Measurements from ENCODE around the gene P2RY13.

Gene P2RY13

GRCh38 chr3:151319628-151320027 lies 9.7 kb downstream of the P2RY13 start:
- no peak for DNase-seq

GRCh38 chr3:151318991-151319390 lies 10.4 kb downstream of the P2RY13 start:
- no peak for DNase-seq

GRCh38 chr3:151318313-151318712 lies 11.0 kb downstream of the P2RY13 start:
- DNase-seq, result no peak

GRCh38 chr3:151316267-151316991 lies 12.9 kb downstream of the P2RY13 start, which contains the start of gene GPR87:
Gene GPR87 (minus strand): TSS chr3:151316820. CDS start chr3:151300100, 16,720 bp downstream.
- no peak for DNase-seq

- no peak for DNase-seq
Observed at GRCh38 chr3:151315846-151316245, 13.5 kb downstream of the P2RY13 start.

GRCh38 chr3:151315136-151315535 lies 14.2 kb downstream of the P2RY13 start:
- DNase-seq, result no peak

GRCh38 chr3:151314593-151314992 lies 14.8 kb downstream of the P2RY13 start:
- DNase-seq, result no peak

GRCh38 chr3:151314137-151314536 lies 15.2 kb downstream of the P2RY13 start:
- DNase-seq, result no peak

- DNase-seq, result no peak
Observed at GRCh38 chr3:151312972-151313371, 16.4 kb downstream of the P2RY13 start.

- no peak for DNase-seq
Observed at GRCh38 chr3:151309566-151309965, 19.8 kb downstream of the P2RY13 start.

- DNase-seq, result no peak
Observed at GRCh38 chr3:151307583-151308488, 21.5 kb downstream of the P2RY13 start.

GRCh38 chr3:151307131-151307530 lies 22.2 kb downstream of the P2RY13 start:
- DNase-seq, result no peak

GRCh38 chr3:151306168-151306810 lies 23.1 kb downstream of the P2RY13 start:
- DNase-seq, result no peak

GRCh38 chr3:151305775-151306151 lies 23.6 kb downstream of the P2RY13 start:
- DNase-seq, result no peak

- DNase-seq, result no peak
Observed at GRCh38 chr3:151305060-151305774, 24.1 kb downstream of the P2RY13 start.

GRCh38 chr3:151303751-151304150 lies 25.6 kb downstream of the P2RY13 start:
- no peak for DNase-seq

GRCh38 chr3:151301787-151302186 lies 27.6 kb downstream of the P2RY13 start:
- no peak for DNase-seq

GRCh38 chr3:151300539-151300938 lies 28.8 kb downstream of the P2RY13 start:
- DNase-seq, result no peak

- no peak for DNase-seq
Observed at GRCh38 chr3:151299006-151299405, 30.3 kb downstream of the P2RY13 start.

GRCh38 chr3:151297429-151297828 lies 31.9 kb downstream of the P2RY13 start:
- no peak for DNase-seq

- no peak for DNase-seq
Observed at GRCh38 chr3:151296226-151296625, 33.1 kb downstream of the P2RY13 start.

- DNase-seq, result no peak
Observed at GRCh38 chr3:151293127-151293526, 36.2 kb downstream of the P2RY13 start.

- DNase-seq, result no peak
Observed at GRCh38 chr3:151290673-151291072, 38.7 kb downstream of the P2RY13 start.

All from cerebellar nuclear complex (tissue), 1 donor.